ENCODE results near the gene MATCAP1.

- TF ChIP-seq CTCF (IDR thresholded peaks at IDR 0.05; ENCODE audit: insufficient read depth, low read length) (no peak), GABPA (IDR thresholded peaks at IDR 0.05; ENCODE audit: low read depth) (no peak), POLR2AphosphoS5 (IDR thresholded peaks at IDR 0.05; ENCODE audit: low read depth) (no peak)
- TF ChIP-seq, protein P1, sequence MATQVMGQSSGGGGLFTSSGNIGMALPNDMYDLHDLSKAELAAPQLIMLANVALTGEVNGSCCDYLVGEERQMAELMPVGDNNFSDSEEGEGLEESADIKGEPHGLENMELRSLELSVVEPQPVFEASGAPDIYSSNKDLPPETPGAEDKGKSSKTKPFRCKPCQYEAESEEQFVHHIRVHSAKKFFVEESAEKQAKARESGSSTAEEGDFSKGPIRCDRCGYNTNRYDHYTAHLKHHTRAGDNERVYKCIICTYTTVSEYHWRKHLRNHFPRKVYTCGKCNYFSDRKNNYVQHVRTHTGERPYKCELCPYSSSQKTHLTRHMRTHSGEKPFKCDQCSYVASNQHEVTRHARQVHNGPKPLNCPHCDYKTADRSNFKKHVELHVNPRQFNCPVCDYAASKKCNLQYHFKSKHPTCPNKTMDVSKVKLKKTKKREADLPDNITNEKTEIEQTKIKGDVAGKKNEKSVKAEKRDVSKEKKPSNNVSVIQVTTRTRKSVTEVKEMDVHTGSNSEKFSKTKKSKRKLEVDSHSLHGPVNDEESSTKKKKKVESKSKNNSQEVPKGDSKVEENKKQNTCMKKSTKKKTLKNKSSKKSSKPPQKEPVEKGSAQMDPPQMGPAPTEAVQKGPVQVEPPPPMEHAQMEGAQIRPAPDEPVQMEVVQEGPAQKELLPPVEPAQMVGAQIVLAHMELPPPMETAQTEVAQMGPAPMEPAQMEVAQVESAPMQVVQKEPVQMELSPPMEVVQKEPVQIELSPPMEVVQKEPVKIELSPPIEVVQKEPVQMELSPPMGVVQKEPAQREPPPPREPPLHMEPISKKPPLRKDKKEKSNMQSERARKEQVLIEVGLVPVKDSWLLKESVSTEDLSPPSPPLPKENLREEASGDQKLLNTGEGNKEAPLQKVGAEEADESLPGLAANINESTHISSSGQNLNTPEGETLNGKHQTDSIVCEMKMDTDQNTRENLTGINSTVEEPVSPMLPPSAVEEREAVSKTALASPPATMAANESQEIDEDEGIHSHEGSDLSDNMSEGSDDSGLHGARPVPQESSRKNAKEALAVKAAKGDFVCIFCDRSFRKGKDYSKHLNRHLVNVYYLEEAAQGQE (IDR thresholded peaks at IDR 0.05; ENCODE audit: insufficient replicate concordance, low read depth), result no peak
These were observed 55.3 kb downstream of the MATCAP1 start for GRCh38 chr16:67128417-67128816.

Data from HL-60 (cell line).